Measurements from ENCODE around the gene PWWP2B. TPM values are rescaled to one million over a fixed set of nuclear protein-coding genes. Genes with fewer than 3 reads are reported as not detected.
A peak's percentile ranks its signal among the peaks of the same experiment; 100 is the strongest.

PWWP2B gene
- total RNA-seq, 4 donors from 2014 or later: 11.8 to 25.5 (median 14.3) TPM

DNA sequence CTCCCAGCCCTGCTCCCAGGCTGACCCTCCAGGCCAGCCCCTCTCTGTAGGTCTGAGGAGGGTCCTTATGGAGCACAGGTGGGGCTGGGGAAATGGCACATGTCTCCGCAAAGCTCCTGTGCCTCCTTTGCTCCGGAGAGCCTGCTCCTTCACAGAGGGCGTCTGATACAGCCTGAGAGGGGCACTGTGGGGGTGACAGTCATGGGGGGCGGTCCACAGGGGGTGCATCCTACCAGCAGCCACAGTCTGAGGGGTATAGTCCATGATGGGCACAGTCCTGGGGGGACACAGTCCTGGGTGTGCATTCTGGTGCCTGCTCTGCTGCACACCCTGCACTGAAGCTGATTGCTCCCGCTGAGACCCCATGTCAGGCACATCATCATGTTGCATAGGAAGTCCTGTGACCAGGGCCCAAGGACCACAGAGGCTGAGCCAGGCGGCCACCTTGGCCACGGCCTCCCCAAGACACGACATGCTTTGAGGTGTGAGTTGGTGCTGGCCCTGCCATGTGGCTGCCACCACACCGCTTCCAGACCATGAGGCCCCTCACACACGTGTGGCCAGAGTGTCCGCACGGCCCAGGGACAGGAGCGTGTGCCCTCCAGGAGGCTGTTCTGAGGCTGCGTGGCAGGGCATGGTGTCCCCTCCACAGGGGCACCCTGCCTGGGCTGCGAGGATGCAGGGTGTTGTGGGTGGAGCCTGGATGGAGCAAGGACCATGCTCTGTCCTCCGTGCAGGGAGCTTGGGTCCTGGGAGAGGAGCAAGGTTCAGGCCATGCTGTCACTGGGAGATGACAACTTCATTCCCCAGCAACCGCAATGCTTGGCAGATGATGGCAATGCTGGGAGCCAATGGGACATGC lies 59.2 kb downstream of the PWWP2B start:
- TF ChIP-seq, protein P1, sequence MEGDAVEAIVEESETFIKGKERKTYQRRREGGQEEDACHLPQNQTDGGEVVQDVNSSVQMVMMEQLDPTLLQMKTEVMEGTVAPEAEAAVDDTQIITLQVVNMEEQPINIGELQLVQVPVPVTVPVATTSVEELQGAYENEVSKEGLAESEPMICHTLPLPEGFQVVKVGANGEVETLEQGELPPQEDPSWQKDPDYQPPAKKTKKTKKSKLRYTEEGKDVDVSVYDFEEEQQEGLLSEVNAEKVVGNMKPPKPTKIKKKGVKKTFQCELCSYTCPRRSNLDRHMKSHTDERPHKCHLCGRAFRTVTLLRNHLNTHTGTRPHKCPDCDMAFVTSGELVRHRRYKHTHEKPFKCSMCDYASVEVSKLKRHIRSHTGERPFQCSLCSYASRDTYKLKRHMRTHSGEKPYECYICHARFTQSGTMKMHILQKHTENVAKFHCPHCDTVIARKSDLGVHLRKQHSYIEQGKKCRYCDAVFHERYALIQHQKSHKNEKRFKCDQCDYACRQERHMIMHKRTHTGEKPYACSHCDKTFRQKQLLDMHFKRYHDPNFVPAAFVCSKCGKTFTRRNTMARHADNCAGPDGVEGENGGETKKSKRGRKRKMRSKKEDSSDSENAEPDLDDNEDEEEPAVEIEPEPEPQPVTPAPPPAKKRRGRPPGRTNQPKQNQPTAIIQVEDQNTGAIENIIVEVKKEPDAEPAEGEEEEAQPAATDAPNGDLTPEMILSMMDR (IDR thresholded peaks at IDR 0.05): no peak
- TF ChIP-seq EP300 (IDR thresholded peaks at IDR 0.05): no peak
- TF ChIP-seq POLR2AphosphoS5 (IDR thresholded peaks at IDR 0.05): no peak

DNA sequence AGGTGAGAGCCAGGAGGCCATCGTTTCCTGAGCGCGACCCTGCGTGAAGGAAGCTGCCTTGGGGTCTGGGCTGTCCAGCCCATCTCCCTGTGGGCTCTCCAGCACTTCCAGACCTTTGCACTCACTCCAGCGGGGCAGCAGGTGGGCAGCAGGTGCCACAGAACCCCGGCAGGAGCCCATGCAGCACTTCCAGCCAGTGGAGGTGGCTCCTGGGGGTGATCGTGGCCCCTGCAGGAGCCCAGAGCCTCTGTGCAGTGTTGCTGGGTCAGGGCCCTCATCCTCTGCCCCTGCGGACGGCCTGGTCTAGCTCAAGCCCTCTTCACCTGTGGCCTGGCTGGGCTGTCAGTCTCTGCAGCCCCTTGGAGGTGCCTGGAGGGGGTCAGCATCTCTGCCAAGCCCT lies 59.9 kb downstream of the PWWP2B start:
- TF ChIP-seq POLR2A (IDR thresholded peaks at IDR 0.05; ENCODE audit: low read depth) (no peak), EP300 (IDR thresholded peaks at IDR 0.05) (no peak), POLR2AphosphoS5 (IDR thresholded peaks at IDR 0.05) (no peak)
- TF ChIP-seq, protein P1 (IDR thresholded peaks at IDR 0.05): no peak
- H3K4me1 ChIP-seq: peaks cover 25 to 55% (median 48%) of the 10 kb centered on the region in 4 donors
- H3K27me3 ChIP-seq: peaks cover 0 to 19% (median 0%) of the 10 kb centered on the region in 4 donors
- DNase-seq (ENCODE audit: extremely low spot score): no peak
- no peaks in the 10 kb centered on the region for H3K9me3 ChIP-seq
- WGBS: 92% methylated on average over 7 of the region's 9 CpGs
- H3K36me3 ChIP-seq: no peaks in the 10 kb centered on the region
- no peak overlapping the region for H3K27ac ChIP-seq (replicated peaks in 1 of 4)
- intact Hi-C loops (cut with DNase I): no loop called here
- no peak overlapping the region for H3K4me3 ChIP-seq

More for the DNA sequence above, 59.2 kb downstream of the PWWP2B start:
- 91% methylated on average over 14 of the region's 17 CpGs for WGBS
- Histone ChIP-seq H3K4me3 (no peak overlapping the region), H3K27me3 (peaks cover 0 to 19% (median 0%) of the 10 kb centered on the region in 4 donors), H3K4me1 (peaks cover 19 to 48% (median 41%) of the 10 kb centered on the region in 4 donors), H3K36me3 (no peaks in the 10 kb centered on the region), H3K9me3 (no peaks in the 10 kb centered on the region), H3K27ac (replicated peaks in 1 of 4) (no peak overlapping the region)
- DNase-seq (ENCODE audit: extremely low spot score): no peak
- intact Hi-C loops (cut with DNase I): no loop called here

DNA sequence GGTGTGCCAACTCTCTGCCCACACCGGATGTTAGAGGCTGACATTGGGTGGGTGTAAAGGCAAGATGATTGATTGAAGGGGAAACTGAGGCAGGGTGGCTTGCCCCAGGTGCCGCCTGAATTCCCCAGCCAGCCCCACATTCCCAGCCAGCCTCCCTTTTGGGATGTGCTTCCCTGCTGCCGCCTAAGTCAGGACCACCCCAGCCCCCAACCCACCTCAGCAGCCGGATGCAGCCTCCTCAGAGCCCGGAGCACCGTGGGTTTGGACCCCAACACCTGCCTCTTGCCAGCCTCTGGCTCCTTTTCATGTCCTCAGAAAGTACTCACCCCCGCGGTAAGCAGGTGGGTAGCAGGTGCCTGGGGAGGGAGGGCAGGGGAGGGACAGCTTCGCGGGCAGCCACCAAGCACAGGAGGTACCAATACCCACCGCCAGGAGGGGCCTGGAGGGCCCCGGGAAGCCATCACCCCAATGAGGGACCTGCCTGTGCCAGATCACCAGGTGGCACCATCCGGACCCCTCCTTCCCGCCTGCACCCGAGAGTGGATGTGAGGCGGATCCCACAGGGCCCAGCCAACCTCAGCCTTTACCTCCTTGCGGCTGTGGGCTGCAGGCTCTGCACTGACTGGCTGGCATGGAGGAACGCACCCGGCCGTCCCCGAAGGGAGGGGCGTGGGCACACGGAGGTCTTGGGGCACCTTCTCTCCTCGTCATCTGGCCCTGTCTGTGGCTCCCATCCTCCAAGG lies 60.5 kb downstream of the PWWP2B start:
- TF ChIP-seq POLR2AphosphoS5 (IDR thresholded peaks at IDR 0.05): no peak
- TF ChIP-seq POLR2A (IDR thresholded peaks at IDR 0.05; ENCODE audit: low read depth): no peak
- TF ChIP-seq, protein P1 (IDR thresholded peaks at IDR 0.05): no peak
- no peak for TF ChIP-seq EP300 (IDR thresholded peaks at IDR 0.05)
- no peak overlapping the region for H3K4me3 ChIP-seq
- no peaks in the 10 kb centered on the region for H3K9me3 ChIP-seq
- intact Hi-C loops (cut with DNase I): loop anchor here (1.0 kb wide), 1 partner anchor 181 kb away; no protein-coding TSS in a partner anchor
- no peak for DNase-seq (ENCODE audit: extremely low spot score)
- H3K36me3 ChIP-seq: no peaks in the 10 kb centered on the region
- H3K27me3 ChIP-seq: peaks cover 0 to 19% (median 0%) of the 10 kb centered on the region in 4 donors
- no peak overlapping the region for H3K27ac ChIP-seq (replicated peaks in 1 of 4)
- H3K4me1 ChIP-seq: peaks cover 29 to 55% (median 50%) of the 10 kb centered on the region in 4 donors
- WGBS: 82% methylated on average over 23 of the region's 24 CpGs

DNA sequence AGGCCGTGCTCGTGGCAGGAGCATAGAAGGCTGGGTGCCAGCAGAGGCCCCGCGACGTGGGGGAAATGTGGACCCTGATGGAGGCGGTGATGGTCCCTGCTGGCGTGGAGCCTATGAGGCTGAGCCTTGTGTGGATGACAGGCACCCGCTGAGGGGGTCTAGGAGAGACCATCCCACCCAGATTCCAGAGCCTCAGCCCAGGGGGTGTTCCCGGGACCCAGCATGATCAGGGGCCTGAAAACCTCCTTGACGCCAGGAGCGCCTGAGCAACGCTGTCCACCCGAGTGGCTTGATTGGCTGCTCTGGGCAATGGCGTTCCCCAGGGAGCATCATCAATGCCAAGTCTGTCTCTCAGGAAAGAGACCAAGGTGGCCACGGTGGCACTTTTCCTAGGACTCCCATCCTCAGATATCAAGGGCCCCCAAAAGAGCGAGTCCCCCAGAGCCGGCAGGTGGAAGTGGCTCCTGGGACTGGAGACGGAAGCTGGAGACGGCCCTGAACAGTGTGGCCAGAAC lies 61.1 kb downstream of the PWWP2B start:
- no peak for TF ChIP-seq EP300 (IDR thresholded peaks at IDR 0.05)
- TF ChIP-seq POLR2AphosphoS5 (IDR thresholded peaks at IDR 0.05): no peak
- TF ChIP-seq POLR2A (IDR thresholded peaks at IDR 0.05; ENCODE audit: low read depth): no peak
- TF ChIP-seq, protein P1 (IDR thresholded peaks at IDR 0.05): no peak
- H3K36me3 ChIP-seq: no peaks in the 10 kb centered on the region
- intact Hi-C loops (cut with DNase I): loop anchor here (1.0 kb wide), 1 partner anchor 180 kb away; no protein-coding TSS in a partner anchor
- no peak overlapping the region for H3K4me3 ChIP-seq
- H3K4me1 ChIP-seq: peaks cover 27 to 55% (median 50%) of the 10 kb centered on the region in 4 donors
- 59% methylated on average over 18 of the region's 19 CpGs for WGBS
- H3K9me3 ChIP-seq: no peaks in the 10 kb centered on the region
- H3K27me3 ChIP-seq: peaks cover 0 to 19% (median 0%) of the 10 kb centered on the region in 4 donors
- DNase-seq (ENCODE audit: extremely low spot score): no peak
- peak overlapping the region in 1 of 4 donors; percentile 16 for H3K27ac ChIP-seq (replicated peaks in 1 of 4)

Data from esophagus muscularis mucosa (tissue), 4 donors.